ENCODE results near the gene MRC2. TPM values are rescaled to one million over a fixed set of nuclear protein-coding genes. Genes with fewer than 3 reads are reported as not detected.
A peak's percentile ranks its signal among the peaks of the same experiment; 100 is the strongest.
"Not testable (repeated sequence)": the region's sequence is repeated elsewhere in the genome, so short reads cannot be mapped to it uniquely, and the experiment has no call there.

The MRC2 gene
- polyA plus RNA-seq, 5 donors: 69.9 to 144 (median 93.6) TPM

- not testable (repeated sequence) for DNase-seq
These were observed 71.0 kb downstream of the MRC2 start for GRCh38 chr17:62698459-62698858.

DNA sequence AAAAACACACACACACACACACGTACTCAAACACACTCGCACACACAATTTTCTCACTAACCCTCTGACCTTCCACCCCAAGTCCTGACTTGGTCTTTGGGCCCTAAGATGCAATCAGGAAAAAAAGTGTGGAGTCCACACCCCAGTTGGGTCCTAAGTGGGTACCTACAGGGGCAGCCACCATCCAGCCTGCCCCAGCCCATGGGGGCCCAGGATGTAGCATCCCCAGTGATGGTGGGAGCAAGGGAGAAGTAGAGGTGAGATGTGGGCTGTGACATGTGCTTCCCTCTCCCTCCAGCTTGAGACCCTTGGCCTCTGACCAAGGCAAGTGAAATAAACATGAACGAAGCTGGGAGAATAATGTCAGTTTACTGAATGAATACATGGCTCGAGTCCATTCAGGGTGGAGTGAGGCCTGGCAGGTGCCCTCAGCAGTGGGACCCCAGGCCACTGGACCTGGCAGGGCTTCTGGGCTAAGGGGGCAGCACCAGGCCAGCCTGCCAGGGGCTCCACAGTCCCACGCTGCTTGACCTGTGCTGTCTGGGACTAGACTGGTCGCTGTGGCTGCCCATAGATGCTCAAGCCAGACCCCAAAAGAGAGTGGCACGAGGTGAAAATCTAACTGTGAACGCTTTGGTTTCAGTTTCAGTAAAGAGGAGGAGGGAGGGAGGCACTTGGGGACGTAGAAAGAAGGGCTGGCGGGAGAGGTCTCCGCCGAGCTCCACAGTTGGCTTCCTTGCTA lies 73.7 kb downstream of the MRC2 start:
- DNase-seq: no peak

DNA sequence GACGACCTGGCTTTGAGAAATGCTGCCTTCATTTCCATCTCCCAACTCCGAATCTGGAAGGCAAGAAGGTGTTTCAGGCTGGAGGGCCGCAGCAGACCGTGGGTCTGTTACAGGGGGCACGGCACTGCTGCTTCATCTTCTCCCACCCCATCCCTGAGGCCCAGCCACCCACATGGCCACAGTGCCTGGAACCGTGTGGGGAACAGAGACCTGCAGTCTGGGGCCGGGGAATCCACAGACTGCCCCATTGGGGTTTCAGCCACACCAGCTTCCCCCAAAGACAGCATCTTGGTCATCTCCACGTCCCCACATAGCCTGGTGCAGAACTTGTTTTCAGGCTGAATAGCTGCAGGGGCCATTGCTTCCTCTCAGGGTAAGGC lies 74.2 kb downstream of the MRC2 start:
- no peak for DNase-seq

- DNase-seq: no peak
These were observed 75.3 kb downstream of the MRC2 start for GRCh38 chr17:62702746-62703260.

- no peak for DNase-seq
These were observed 75.8 kb downstream of the MRC2 start for GRCh38 chr17:62703261-62703775.

GRCh38 chr17:62703776-62704380 lies 76.4 kb downstream of the MRC2 start:
- peak; percentile 65 to 72 for DNase-seq

DNA sequence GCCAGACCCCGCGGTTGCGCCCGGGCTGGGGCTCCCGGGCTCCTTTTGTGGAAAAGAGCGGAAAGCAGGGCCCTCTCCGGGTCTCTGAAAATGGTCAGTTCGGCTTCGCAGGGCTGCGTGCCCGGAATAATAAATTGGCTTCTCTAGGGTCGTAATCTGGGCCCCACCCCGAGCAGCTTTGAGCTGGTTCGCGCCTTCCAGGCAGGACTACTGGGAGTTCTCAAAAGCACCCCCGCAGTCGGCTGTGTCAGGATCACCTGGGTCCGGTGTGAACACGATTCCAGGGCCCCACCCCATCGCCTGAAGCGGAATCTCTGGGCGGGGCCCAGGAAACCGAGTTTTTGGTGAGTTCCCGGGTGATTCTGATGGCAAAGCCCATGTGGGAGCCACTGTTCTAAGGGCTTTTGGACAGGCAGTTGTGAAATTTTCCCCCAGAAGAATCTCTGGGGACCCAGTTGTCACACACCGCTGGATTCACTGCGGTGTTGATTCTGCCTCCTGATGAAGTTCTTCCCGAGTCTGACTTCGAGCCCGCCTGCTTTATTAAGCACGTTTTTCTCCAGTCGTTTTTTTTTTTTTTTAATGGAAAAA lies 77.0 kb downstream of the MRC2 start:
- peak; percentile 25 to 34 for DNase-seq

- peak; percentile 31 to 32 for DNase-seq
These were observed 77.8 kb downstream of the MRC2 start for GRCh38 chr17:62705156-62705777.

DNA sequence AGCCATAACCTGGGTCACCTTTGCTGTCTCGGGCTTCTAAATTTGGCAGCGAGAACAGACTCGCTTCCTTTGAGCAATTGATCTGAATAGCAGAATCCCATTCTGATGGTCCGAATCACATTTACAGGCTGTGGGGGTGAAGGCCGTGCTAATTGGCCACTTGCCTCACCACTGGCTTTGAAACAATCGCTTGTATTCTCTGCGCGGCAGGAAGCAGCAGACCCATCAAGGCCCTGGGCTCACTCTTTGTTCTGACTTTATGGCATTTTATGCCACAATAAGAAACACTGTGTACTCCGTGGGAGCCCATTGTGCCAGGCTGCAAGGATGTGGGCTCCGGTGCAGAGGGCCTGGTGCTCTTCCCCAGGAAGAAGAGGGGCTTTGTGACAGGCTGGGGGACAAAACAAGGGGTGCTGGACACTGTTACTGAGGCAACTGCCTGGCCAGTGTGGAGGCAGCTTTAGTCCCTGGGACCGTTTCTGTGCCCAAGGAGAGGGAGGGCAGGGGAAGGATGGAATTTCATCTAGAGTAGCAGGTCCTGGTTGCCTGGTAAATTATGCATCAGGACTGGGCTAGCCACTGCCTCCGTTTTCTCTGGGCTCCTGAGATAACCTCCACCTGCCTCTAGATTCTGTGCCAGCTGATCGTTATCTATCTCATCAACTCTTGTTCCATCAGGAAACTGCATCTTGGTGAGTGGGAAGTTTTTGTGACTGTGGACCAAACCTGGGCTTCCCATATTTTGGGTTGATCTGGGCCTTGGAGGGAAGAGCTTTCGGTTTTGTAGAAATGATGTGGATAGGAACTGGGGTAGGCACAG lies 78.5 kb downstream of the MRC2 start:
- peak; percentile 27 for DNase-seq

GRCh38 chr17:62706598-62707424 lies 79.3 kb downstream of the MRC2 start:
- no peak for DNase-seq

- DNase-seq: no peak
These were observed 79.9 kb downstream of the MRC2 start for GRCh38 chr17:62707425-62707739.

DNA sequence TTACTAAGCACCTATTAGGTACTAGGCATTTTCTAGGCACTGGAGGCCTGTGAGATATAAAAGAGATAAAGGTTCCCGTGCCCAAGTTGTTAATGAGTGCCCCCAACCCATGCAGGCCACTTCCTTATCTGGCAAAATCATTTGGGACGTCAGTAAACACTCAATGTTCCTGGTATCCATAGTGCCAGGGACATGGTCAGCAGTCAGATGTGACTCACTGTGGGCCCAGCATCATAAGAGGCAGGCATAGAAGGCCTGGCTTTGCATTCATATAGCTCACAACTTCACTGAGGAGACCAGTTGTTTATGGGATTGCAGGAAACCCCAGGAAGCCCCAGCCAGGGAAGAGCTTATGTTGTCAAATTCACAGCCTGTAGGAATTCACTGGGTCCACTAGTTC lies 81.1 kb downstream of the MRC2 start:
- no peak for DNase-seq

- no peak for DNase-seq
These were observed 84.7 kb downstream of the MRC2 start for GRCh38 chr17:62712171-62712581.

DNA sequence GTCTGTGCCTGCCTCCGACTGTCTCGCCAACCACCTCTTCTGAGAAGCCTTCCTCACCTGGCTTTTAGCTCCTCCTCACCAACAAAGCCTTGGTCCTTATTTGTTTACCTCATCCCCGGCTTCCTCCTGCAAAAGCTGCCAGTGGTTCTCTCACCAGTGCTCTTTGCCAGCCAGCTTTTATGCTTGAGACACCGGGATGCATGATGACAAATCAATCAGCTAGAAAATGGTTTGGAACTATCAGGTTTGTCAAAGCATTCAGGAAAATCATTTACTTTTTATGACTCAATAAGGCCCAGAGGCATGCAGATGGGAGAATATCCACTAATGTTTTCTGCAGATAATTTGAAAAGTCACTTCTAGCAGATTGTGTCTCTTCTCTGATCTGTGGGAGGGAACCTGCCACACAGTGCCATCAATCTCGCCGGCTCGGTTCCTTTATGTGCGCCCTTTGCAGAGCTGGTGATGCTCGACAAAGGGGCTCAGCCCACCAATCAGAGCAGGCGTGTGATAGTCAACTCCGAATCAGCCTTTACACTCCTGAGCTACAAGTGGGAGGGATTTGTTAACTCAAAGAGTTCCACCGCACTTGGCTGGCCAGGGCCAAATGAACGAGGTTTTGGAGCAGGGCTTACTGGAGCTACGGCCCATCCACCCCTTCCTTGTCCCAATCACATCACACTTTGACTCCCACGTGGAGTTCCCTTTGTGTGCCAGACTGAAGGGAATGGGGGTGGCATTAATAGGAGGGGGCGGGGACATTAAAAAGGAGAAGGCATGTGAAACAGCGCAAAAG lies 85.8 kb downstream of the MRC2 start:
- DNase-seq: no peak

GRCh38 chr17:62714016-62714777 lies 86.7 kb downstream of the MRC2 start:
- DNase-seq: no peak

- no peak for DNase-seq
These were observed 88.5 kb downstream of the MRC2 start for GRCh38 chr17:62715882-62716390.

DNA sequence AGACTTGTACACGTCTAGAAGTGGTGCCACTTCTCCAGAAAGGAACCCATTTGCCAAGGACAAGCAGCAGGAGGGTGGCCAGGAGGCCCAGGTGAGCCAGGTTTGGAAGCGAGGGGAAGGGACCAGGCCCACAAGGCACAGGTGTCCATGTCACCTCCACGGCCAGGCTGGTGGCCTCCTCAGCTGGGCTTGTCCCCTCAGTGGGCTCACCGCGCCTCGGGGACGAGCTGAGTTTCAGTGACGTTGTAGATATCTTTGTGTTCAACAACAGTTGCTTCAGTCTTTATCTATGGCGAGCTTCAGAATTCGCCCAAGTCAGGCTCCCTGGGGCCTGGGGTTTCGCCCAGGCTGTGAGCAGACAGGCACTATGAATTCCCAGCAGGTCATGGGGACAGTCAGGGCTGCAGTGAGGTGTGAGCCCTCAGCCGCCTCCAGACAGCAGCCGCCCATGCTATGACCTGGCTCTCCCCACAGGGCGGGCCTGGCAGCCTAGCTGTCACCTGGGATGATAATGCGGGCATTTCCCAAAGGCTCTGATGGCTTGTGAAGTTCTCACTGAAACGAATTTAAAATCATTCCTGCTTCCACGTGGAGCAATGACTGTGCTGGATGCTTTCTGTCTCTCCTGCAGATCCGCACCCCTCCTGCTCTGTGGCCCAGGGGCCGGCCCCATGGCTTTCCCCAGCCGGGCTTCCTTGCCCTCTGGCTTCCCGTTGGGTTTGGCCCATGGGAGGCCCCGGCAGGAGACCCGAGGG lies 89.5 kb downstream of the MRC2 start:
- DNase-seq: no peak

DNA sequence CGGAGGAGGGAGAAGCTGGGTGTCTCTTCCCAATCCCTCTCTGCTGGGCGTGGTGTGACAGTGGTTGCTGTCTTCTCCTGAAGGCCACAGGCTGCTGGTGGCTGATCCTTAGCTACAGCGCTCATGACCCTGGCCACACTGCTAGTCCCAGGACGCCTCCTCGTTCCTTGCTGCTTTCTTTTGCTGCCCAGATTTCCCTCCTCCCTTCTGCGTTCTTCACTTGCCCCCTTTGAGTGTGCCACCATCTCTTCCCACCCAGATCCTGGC lies 90.1 kb downstream of the MRC2 start:
- no peak for DNase-seq
